ENCODE data around the gene MS4A4E. TPM values are rescaled to one million over a fixed set of nuclear protein-coding genes. Genes with fewer than 3 reads are reported as not detected.

The MS4A4E gene
- total RNA-seq, 6 experiments from 2014 or later = not detected

GRCh38 chr11:60214386-60214785 lies 28.6 kb downstream of the MS4A4E start:
- Mint-ChIP-seq H3K36me3 (ENCODE audit: low read depth) (no peaks in the 10 kb centered on the region), H3K4me3 (no peak overlapping the region), H3K27me3 (ENCODE audit: insufficient read depth) (no peaks in the 10 kb centered on the region), H3K9me3 (peaks cover 15% of the 10 kb centered on the region), H3K27ac (no peak overlapping the region), H3K4me1 (ENCODE audit: low read depth) (no peaks in the 10 kb centered on the region)
- no peak for TF ChIP-seq CTCF (IDR thresholded peaks at IDR 0.05)
- no peak for DNase-seq

- DNase-seq = no peak
- no peak overlapping the region for H3K4me3 Mint-ChIP-seq
- H3K27me3 Mint-ChIP-seq (ENCODE audit: insufficient read depth) = no peaks in the 10 kb centered on the region
- H3K27ac Mint-ChIP-seq = no peak overlapping the region
- TF ChIP-seq CTCF (IDR thresholded peaks at IDR 0.05) = no peak
- H3K36me3 Mint-ChIP-seq (ENCODE audit: low read depth) = no peaks in the 10 kb centered on the region
- no peaks in the 10 kb centered on the region for H3K4me1 Mint-ChIP-seq (ENCODE audit: low read depth)
- H3K9me3 Mint-ChIP-seq = peaks cover 6% of the 10 kb centered on the region
Measured at GRCh38 chr11:60211206-60211605, 31.7 kb downstream of the MS4A4E start.

GRCh38 chr11:60209977-60210376 lies 33.0 kb downstream of the MS4A4E start:
- no peak for TF ChIP-seq CTCF (IDR thresholded peaks at IDR 0.05)
- no peaks in the 10 kb centered on the region for H3K27me3 Mint-ChIP-seq (ENCODE audit: insufficient read depth)
- DNase-seq = no peak
- no peaks in the 10 kb centered on the region for H3K36me3 Mint-ChIP-seq (ENCODE audit: low read depth)
- no peaks in the 10 kb centered on the region for H3K4me1 Mint-ChIP-seq (ENCODE audit: low read depth)
- no peak overlapping the region for H3K27ac Mint-ChIP-seq
- no peak overlapping the region for H3K4me3 Mint-ChIP-seq
- peaks cover 10% of the 10 kb centered on the region for H3K9me3 Mint-ChIP-seq

- Mint-ChIP-seq H3K9me3 (peaks cover 10% of the 10 kb centered on the region), H3K27me3 (ENCODE audit: insufficient read depth) (no peaks in the 10 kb centered on the region), H3K4me3 (no peak overlapping the region), H3K27ac (no peak overlapping the region), H3K4me1 (ENCODE audit: low read depth) (no peaks in the 10 kb centered on the region), H3K36me3 (ENCODE audit: low read depth) (no peaks in the 10 kb centered on the region)
- no peak for DNase-seq
- no peak for TF ChIP-seq CTCF (IDR thresholded peaks at IDR 0.05)
Measured at GRCh38 chr11:60208951-60209350, 34.0 kb downstream of the MS4A4E start.

- no peaks in the 10 kb centered on the region for H3K4me1 Mint-ChIP-seq (ENCODE audit: low read depth)
- H3K9me3 Mint-ChIP-seq = peaks cover 10% of the 10 kb centered on the region
- no peak for DNase-seq
- no peak for TF ChIP-seq CTCF (IDR thresholded peaks at IDR 0.05)
- no peak overlapping the region for H3K4me3 Mint-ChIP-seq
- H3K27me3 Mint-ChIP-seq (ENCODE audit: insufficient read depth) = no peaks in the 10 kb centered on the region
- H3K36me3 Mint-ChIP-seq (ENCODE audit: low read depth) = no peaks in the 10 kb centered on the region
- no peak overlapping the region for H3K27ac Mint-ChIP-seq
Measured at GRCh38 chr11:60208146-60208895, 34.6 kb downstream of the MS4A4E start.
